GM12878 (cell line): ENCODE measurements around the gene MMP19. TPM values are rescaled to one million over a fixed set of nuclear protein-coding genes. Genes with fewer than 3 reads are reported as not detected.

Experiments used
- ATAC-seq: fragments of 200-7000 bp; cut with Tn5 transposase; 3 replicates; pipeline ENCODE4 v1.9.1; 2020; ENCODE audit warnings: mild to moderate bottlenecking, moderate library complexity
- BruUV-seq: library from RNA; stranded (reverse); fragments of 400-500 nt; replicated peaks from 2 replicates; lab custom pipeline; 2021; lab: Mats Ljungman, UMichigan
- CTCF ChIA-PET: fragments of 300-600 bp; sonication (Branson Sonifier 250); formaldehyde crosslinking; extraction: SDS; loops from one replicate; lab custom pipeline; 2021; ENCODE audit warnings: inconsistent platforms; lab: Yijun Ruan, JAX
- POLR2A ChIA-PET: fragments of 350-600 bp; formaldehyde crosslinking; extraction: SDS; loops from one replicate; lab custom pipeline; 2021; ENCODE audit warnings: inconsistent platforms; lab: Charles Lee
- RAD21 ChIA-PET: fragments of 300-600 bp; sonication (Branson Sonifier 250); formaldehyde crosslinking; loops from one replicate; lab custom pipeline; 2023; ENCODE audit warnings: antibody characterized with exemption; ENCODE audit not compliant: unreplicated experiment; lab: Charles Lee
- SMC1A ChIA-PET: fragments of 300-600 bp; sonication (Branson Sonifier 250); formaldehyde crosslinking; loops from one replicate; lab custom pipeline; 2023; ENCODE audit not compliant: unreplicated experiment, uncharacterized antibody; lab: Charles Lee
- DNase-seq: peaks from one replicate; pipeline ENCODE4 v3.0.0-alpha.2; 2011; ENCODE audit warnings: low read depth, low spot score
- FAIRE-seq: peaks from 3 replicates; lab custom pipeline; 2011; peaks lifted over from hg19 to GRCh38; lab: Jason Lieb, UNC
- H2AFZ ChIP-seq: 2 replicates; pipeline ENCODE4 v1.6.0; 2011; ENCODE audit warnings: low read depth, low read length, control low read depth; ENCODE audit not compliant: control insufficient read depth
- H3K27ac ChIP-seq: 2 replicates; pipeline ENCODE4 v1.5.1; 2011; ENCODE audit warnings: control low read depth; ENCODE audit not compliant: control insufficient read depth, insufficient read depth
- H3K27me3 ChIP-seq, 2 experiments: replicated peaks in 1 of 2; 2 replicates each; pipeline versions ENCODE4 v1.6.0 to v1.6.1; 2011; ENCODE audit warnings: low read length in 1 of 2; ENCODE audit not compliant: control insufficient read depth in 2 of 2, insufficient read depth in 2 of 2
- H3K36me3 ChIP-seq, 2 experiments: 2 replicates each; pipeline ENCODE4 v1.5.1; 2011; ENCODE audit warnings: low read length in 1 of 2; ENCODE audit not compliant: control insufficient read depth in 2 of 2, insufficient read depth in 2 of 2
- H3K4me1 ChIP-seq: 2 replicates; pipeline ENCODE4 v1.6.1; 2011; ENCODE audit warnings: mild to moderate bottlenecking, low read length, moderate library complexity, mixed read lengths; ENCODE audit not compliant: control insufficient read depth, insufficient read depth
- H3K4me2 ChIP-seq: 2 replicates; pipeline ENCODE4 v1.6.0; 2011; ENCODE audit warnings: control low read depth; ENCODE audit not compliant: control insufficient read depth, insufficient read depth
- H3K4me3 ChIP-seq: fragments of 200-600 bp; sonication (generic); 2 replicates; pipeline ENCODE4 v1.5.1; 2016
- H3K79me2 ChIP-seq: 2 replicates; pipeline ENCODE4 v1.6.0; 2011; ENCODE audit warnings: low read length; ENCODE audit not compliant: control insufficient read depth, insufficient read depth
- H3K9ac ChIP-seq: 2 replicates; pipeline ENCODE4 v1.8.0; 2011; ENCODE audit warnings: low read length, control low read depth, mixed read lengths; ENCODE audit not compliant: control insufficient read depth, insufficient read depth
- H3K9me3 ChIP-seq: replicated peaks from 3 replicates; pipeline ENCODE4 v1.5.1; 2011; ENCODE audit warnings: mild to moderate bottlenecking, low read length; ENCODE audit not compliant: control insufficient read depth, insufficient read depth
- H4K20me1 ChIP-seq: 2 replicates; pipeline ENCODE4 v1.6.0; 2011; ENCODE audit not compliant: control insufficient read depth, insufficient read depth
- CBX5 ChIP-seq: sonication (generic); IDR thresholded peaks from 2 replicates; pipeline ENCODE4 v1.6.1; 2016; ENCODE audit warnings: low read depth, moderate library complexity, mild to moderate bottlenecking, inconsistent platforms
- CHD4 ChIP-seq: fragments of 200-600 bp; sonication (generic); IDR thresholded peaks from 2 replicates; pipeline ENCODE4 v1.6.1; 2016; ENCODE audit warnings: mild to moderate bottlenecking
- IKZF1 ChIP-seq: fragments of 450-650 bp; conservative IDR thresholded peaks from 2 replicates; pipeline ENCODE4 v1.6.1; 2017; ENCODE audit warnings: antibody characterized with exemption, mild to moderate bottlenecking
- MTA2 ChIP-seq: fragments of 450-650 bp; IDR thresholded peaks from 2 replicates; pipeline ENCODE4 v1.6.1; 2016; ENCODE audit warnings: low read depth, mild to moderate bottlenecking, moderate library complexity
- MXI1 ChIP-seq: fragments of 150-350 bp; IDR thresholded peaks from 2 replicates; pipeline ENCODE4 v1.6.1; 2011; ENCODE audit warnings: low read depth, mild to moderate bottlenecking, inconsistent platforms, low read length, improper control_type of control experiment
- PML ChIP-seq: IDR thresholded peaks from 2 replicates; pipeline ENCODE4 v1.6.1; 2012; ENCODE audit warnings: low read length, inconsistent platforms
- POLR2AphosphoS2 ChIP-seq: IDR thresholded peaks from 2 replicates; pipeline ENCODE4 v1.6.1; 2011; ENCODE audit warnings: low read depth, mild to moderate bottlenecking, low read length, improper control_type of control experiment, moderate library complexity
- RFX5 ChIP-seq: IDR thresholded peaks from 2 replicates; pipeline ENCODE4 v1.6.1; 2011; ENCODE audit warnings: low read depth, low read length, improper control_type of control experiment
- WGBS: methylation state at CpG from one replicate; pipeline ENCODE4 v1.1.6; 2016; ENCODE audit warnings: low lambda C conversion rate; ENCODE audit not compliant: insufficient replicate concordance, insufficient coverage; ENCODE audit errors: missing lambda C conversion rate; 5-methylcytosine and 5-hydroxymethylcytosine counted together
- in situ Hi-C: fragments of 300-500 bp; cut with MboI; formaldehyde crosslinking; loops from 9 replicates; pipeline ENCODE4 v1.14.3; 2018; ENCODE audit warnings: mixed read lengths
- intact Hi-C: fragments of 100-400 bp; cut with micrococcal nuclease; formaldehyde crosslinking; loops from one replicate; pipeline ENCODE4 v1.14.2; 2022; ENCODE audit not compliant: unreplicated experiment
- polyA plus RNA-seq, 11 experiments: library from polyadenylated mRNA; depleted of rRNA in 4 of 11; unstranded in 6 of 11; stranded (reverse) in 5 of 11; fragments of >200 nt; fragmentation: Nextera tagmentation in 4 of 11; fragmentation: Illumina TruSeq in 1 of 11; extraction: Ambion mirVana in 4 of 11; extraction: Trizol in 1 of 11; gene quantifications; 1 replicate in 1 of 11; 2 replicates in 10 of 11; pipeline versions ENCODE4 v1.2.1 to v1.2.3, GENCODE V29; 2011 to 2016; ENCODE audit warnings: inconsistent platforms in 2 of 11, missing spikeins in 2 of 11, low read depth in 1 of 11
- total RNA-seq, 4 experiments: library from RNA; depleted of rRNA in 3 of 4; stranded (reverse); fragments of >200 nt in 3 of 4; fragmentation: Illumina TruSeq in 1 of 4; extraction: Trizol in 1 of 4; gene quantifications; 2 replicates each; pipeline versions ENCODE4 v1.2.1 to v1.2.3, GENCODE V29; 2013 to 2021
- TF ChIP-seq, protein P1 (sequence below): fragments of 450-650 bp; conservative IDR thresholded peaks from 2 replicates; pipeline ENCODE4 v1.6.1; 2017; ENCODE audit warnings: mild to moderate bottlenecking, moderate library complexity
- TF ChIP-seq, protein P2 (sequence below): fragments of 450-650 bp; formaldehyde crosslinking; IDR thresholded peaks from 2 replicates; pipeline ENCODE4 v1.5.0; 2022; ENCODE audit warnings: mild to moderate bottlenecking, missing genetic modification characterization
- TF ChIP-seq, protein P3 (sequence below): fragments of 450-650 bp; IDR thresholded peaks from 2 replicates; pipeline ENCODE4 v1.6.1; 2017; ENCODE audit warnings: mild to moderate bottlenecking, moderate library complexity
- TF ChIP-seq, protein P4 (sequence below): IDR thresholded peaks from 2 replicates; pipeline ENCODE4 v1.6.1; 2011; ENCODE audit warnings: borderline replicate concordance, low read depth, mild to moderate bottlenecking, moderate library complexity, mixed read lengths, low read length; ENCODE audit not compliant: insufficient read depth; ENCODE audit errors: extremely low read length
- TF ChIP-seq, protein P5 (sequence below): fragments of 450-650 bp; IDR thresholded peaks from 2 replicates; pipeline ENCODE4 v1.6.1; 2014; ENCODE audit warnings: mild to moderate bottlenecking

MMP19 gene
- total and polyA plus RNA-seq, 10 of the 15 experiments (the other 5 are each of a cell fraction or from before 2014, with no cell fraction given), result 0.03 to 0.04 (median 0.04) TPM; not detected in 7

DNA sequence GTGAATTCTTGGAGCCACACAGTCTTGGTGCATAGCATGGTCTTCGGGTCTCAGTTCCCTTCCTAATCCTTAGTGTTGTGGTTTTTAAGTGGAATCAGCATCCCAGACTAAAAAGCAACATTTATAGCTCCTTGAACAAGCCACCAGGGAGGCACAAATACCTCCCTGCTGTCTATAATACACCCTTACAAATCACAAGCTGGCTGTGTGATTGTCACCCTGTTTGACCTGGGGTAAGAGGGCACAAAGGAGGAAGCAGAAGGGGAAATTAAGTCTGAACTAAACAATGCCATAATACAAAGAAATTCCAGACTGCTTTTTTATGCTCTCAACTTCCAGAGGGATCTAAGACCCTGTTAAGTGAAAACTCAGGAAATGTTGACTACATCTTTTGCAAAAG, 7.7 kb upstream of the MMP19 start:
- in situ Hi-C loops (no loop called here), intact Hi-C loops (no loop called here)
- Histone ChIP-seq H3K9me3 (no peaks in the 10 kb centered on the region), H3K27me3 (peaks cover 0 to 1% of the 10 kb centered on the region in 2 experiments; a peak in 3 of 4 replicates), H4K20me1 (no peaks in the 10 kb centered on the region), H3K27ac (no peak overlapping the region), H3K9ac (no peak overlapping the region), H3K4me2 (no peak overlapping the region), H3K4me1 (no peaks in the 10 kb centered on the region), H3K4me3 (no peak overlapping the region), H2AFZ (no peak overlapping the region), H3K79me2 (no peaks in the 10 kb centered on the region), H3K36me3 (no peaks in the 10 kb centered on the region)
- POLR2A ChIA-PET, result no interaction called here
- 0% methylated on average over 1 of the region's 1 CpG for WGBS
- FAIRE-seq (no peak), DNase-seq (no peak), ATAC-seq (no peak)
- BruUV-seq, result no TSS peak
- CTCF ChIA-PET, result no interaction called here
- SMC1A ChIA-PET, result no interaction called here
- RAD21 ChIA-PET, result no interaction called here
- no peak for TF ChIP-seq POLR2AphosphoS2
- TF ChIP-seq, protein P1, sequence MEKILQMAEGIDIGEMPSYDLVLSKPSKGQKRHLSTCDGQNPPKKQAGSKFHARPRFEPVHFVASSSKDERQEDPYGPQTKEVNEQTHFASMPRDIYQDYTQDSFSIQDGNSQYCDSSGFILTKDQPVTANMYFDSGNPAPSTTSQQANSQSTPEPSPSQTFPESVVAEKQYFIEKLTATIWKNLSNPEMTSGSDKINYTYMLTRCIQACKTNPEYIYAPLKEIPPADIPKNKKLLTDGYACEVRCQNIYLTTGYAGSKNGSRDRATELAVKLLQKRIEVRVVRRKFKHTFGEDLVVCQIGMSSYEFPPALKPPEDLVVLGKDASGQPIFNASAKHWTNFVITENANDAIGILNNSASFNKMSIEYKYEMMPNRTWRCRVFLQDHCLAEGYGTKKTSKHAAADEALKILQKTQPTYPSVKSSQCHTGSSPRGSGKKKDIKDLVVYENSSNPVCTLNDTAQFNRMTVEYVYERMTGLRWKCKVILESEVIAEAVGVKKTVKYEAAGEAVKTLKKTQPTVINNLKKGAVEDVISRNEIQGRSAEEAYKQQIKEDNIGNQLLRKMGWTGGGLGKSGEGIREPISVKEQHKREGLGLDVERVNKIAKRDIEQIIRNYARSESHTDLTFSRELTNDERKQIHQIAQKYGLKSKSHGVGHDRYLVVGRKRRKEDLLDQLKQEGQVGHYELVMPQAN, result no peak
- no peak for TF ChIP-seq RFX5
- TF ChIP-seq, protein P2, sequence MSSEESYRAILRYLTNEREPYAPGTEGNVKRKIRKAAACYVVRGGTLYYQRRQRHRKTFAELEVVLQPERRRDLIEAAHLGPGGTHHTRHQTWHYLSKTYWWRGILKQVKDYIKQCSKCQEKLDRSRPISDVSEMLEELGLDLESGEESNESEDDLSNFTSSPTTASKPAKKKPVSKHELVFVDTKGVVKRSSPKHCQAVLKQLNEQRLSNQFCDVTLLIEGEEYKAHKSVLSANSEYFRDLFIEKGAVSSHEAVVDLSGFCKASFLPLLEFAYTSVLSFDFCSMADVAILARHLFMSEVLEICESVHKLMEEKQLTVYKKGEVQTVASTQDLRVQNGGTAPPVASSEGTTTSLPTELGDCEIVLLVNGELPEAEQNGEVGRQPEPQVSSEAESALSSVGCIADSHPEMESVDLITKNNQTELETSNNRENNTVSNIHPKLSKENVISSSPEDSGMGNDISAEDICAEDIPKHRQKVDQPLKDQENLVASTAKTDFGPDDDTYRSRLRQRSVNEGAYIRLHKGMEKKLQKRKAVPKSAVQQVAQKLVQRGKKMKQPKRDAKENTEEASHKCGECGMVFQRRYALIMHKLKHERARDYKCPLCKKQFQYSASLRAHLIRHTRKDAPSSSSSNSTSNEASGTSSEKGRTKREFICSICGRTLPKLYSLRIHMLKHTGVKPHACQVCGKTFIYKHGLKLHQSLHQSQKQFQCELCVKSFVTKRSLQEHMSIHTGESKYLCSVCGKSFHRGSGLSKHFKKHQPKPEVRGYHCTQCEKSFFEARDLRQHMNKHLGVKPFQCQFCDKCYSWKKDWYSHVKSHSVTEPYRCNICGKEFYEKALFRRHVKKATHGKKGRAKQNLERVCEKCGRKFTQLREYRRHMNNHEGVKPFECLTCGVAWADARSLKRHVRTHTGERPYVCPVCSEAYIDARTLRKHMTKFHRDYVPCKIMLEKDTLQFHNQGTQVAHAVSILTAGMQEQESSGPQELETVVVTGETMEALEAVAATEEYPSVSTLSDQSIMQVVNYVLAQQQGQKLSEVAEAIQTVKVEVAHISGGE (CRISPR knock-in tag), result no peak
- TF ChIP-seq, protein P3, sequence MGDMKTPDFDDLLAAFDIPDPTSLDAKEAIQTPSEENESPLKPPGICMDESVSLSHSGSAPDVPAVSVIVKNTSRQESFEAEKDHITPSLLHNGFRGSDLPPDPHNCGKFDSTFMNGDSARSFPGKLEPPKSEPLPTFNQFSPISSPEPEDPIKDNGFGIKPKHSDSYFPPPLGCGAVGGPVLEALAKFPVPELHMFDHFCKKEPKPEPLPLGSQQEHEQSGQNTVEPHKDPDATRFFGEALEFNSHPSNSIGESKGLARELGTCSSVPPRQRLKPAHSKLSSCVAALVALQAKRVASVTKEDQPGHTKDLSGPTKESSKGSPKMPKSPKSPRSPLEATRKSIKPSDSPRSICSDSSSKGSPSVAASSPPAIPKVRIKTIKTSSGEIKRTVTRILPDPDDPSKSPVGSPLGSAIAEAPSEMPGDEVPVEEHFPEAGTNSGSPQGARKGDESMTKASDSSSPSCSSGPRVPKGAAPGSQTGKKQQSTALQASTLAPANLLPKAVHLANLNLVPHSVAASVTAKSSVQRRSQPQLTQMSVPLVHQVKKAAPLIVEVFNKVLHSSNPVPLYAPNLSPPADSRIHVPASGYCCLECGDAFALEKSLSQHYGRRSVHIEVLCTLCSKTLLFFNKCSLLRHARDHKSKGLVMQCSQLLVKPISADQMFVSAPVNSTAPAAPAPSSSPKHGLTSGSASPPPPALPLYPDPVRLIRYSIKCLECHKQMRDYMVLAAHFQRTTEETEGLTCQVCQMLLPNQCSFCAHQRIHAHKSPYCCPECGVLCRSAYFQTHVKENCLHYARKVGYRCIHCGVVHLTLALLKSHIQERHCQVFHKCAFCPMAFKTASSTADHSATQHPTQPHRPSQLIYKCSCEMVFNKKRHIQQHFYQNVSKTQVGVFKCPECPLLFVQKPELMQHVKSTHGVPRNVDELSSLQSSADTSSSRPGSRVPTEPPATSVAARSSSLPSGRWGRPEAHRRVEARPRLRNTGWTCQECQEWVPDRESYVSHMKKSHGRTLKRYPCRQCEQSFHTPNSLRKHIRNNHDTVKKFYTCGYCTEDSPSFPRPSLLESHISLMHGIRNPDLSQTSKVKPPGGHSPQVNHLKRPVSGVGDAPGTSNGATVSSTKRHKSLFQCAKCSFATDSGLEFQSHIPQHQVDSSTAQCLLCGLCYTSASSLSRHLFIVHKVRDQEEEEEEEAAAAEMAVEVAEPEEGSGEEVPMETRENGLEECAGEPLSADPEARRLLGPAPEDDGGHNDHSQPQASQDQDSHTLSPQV, result no peak
- TF ChIP-seq PML, result no peak
- TF ChIP-seq, protein P4, sequence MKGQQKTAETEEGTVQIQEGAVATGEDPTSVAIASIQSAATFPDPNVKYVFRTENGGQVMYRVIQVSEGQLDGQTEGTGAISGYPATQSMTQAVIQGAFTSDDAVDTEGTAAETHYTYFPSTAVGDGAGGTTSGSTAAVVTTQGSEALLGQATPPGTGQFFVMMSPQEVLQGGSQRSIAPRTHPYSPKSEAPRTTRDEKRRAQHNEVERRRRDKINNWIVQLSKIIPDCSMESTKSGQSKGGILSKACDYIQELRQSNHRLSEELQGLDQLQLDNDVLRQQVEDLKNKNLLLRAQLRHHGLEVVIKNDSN, result no peak
- TF ChIP-seq IKZF1, result no peak
- TF ChIP-seq CBX5, result no peak
- TF ChIP-seq MTA2, result no peak
- no peak for TF ChIP-seq MXI1
- TF ChIP-seq, protein P5, sequence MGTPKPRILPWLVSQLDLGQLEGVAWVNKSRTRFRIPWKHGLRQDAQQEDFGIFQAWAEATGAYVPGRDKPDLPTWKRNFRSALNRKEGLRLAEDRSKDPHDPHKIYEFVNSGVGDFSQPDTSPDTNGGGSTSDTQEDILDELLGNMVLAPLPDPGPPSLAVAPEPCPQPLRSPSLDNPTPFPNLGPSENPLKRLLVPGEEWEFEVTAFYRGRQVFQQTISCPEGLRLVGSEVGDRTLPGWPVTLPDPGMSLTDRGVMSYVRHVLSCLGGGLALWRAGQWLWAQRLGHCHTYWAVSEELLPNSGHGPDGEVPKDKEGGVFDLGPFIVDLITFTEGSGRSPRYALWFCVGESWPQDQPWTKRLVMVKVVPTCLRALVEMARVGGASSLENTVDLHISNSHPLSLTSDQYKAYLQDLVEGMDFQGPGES, result no peak
- TF ChIP-seq CHD4, result no peak
